AG09309 (cell line): Measurements from ENCODE around the gene MKLN1.

Experiments
- DNase-seq: peaks from one replicate; pipeline ENCODE4 v3.0.0-alpha.2; 2010; ENCODE audit warnings: low read depth
- H3K4me3 ChIP-seq: 2 replicates; pipeline ENCODE4 v1.5.1; 2011; ENCODE audit warnings: mild to moderate bottlenecking, low read depth, low read length, moderate library complexity; ENCODE audit not compliant: control insufficient read depth
- CTCF ChIP-seq: IDR thresholded peaks from 2 replicates; pipeline ENCODE4 v1.5.1; 2011; ENCODE audit warnings: mild to moderate bottlenecking, low read depth, low read length, inconsistent platforms; ENCODE audit not compliant: insufficient read depth, control insufficient read depth; ENCODE audit errors: missing control alignments

The MKLN1 gene

GRCh38 chr7:131403322-131403721, 75.6 kb downstream of the MKLN1 start:
- no peak overlapping the region for H3K4me3 ChIP-seq
- TF ChIP-seq CTCF: no peak
- no peak for DNase-seq

GRCh38 chr7:131404226-131404911, 76.7 kb downstream of the MKLN1 start:
- no peak for DNase-seq
- H3K4me3 ChIP-seq: no peak overlapping the region
- TF ChIP-seq CTCF: no peak

- TF ChIP-seq CTCF: no peak
- no peak for DNase-seq
- H3K4me3 ChIP-seq: no peak overlapping the region
Observed at GRCh38 chr7:131409129-131409766, 81.6 kb downstream of the MKLN1 start.

- H3K4me3 ChIP-seq: no peak overlapping the region
- DNase-seq: no peak
- no peak for TF ChIP-seq CTCF
Observed at GRCh38 chr7:131412031-131412430, 84.4 kb downstream of the MKLN1 start.

GRCh38 chr7:131413711-131414110, 86.0 kb downstream of the MKLN1 start:
- H3K4me3 ChIP-seq: no peak overlapping the region
- TF ChIP-seq CTCF: no peak
- DNase-seq: no peak

- peak; percentile 44 for TF ChIP-seq CTCF
- DNase-seq: peak; percentile 11
- no peak overlapping the region for H3K4me3 ChIP-seq
Observed at GRCh38 chr7:131424219-131424822, 96.6 kb downstream of the MKLN1 start.
